Trophoblast cell (in vitro differentiated cells and primary cell): ENCODE results near the gene CYP51A1.
"Not testable (repeated sequence)": the region's sequence is repeated elsewhere in the genome, so short reads cannot be mapped to it uniquely, and the experiment has no call there.

Experiments
- DNase-seq, 2 donors: peaks; one replicate each; pipeline ENCODE4 v3.0.0-alpha.2; 2016
- H2AFZ ChIP-seq: 2 replicates; pipeline ENCODE4 v1.6.1; 2013; ENCODE audit warnings: low read length, moderate library complexity, mild to moderate bottlenecking; ENCODE audit not compliant: insufficient read depth, poor library complexity
- H2AK5ac ChIP-seq: 2 replicates; pipeline ENCODE4 v1.6.1; 2013; ENCODE audit warnings: mild to moderate bottlenecking, low read length
- H2BK120ac ChIP-seq: 2 replicates; pipeline ENCODE4 v1.6.1; 2013; ENCODE audit warnings: low read length, mild to moderate bottlenecking, moderate library complexity; ENCODE audit not compliant: insufficient read depth, poor library complexity
- H2BK12ac ChIP-seq: 2 replicates; pipeline ENCODE4 v1.6.1; 2013; ENCODE audit warnings: mild to moderate bottlenecking, low read length, moderate library complexity
- H2BK5ac ChIP-seq: 2 replicates; pipeline ENCODE4 v1.6.1; 2013; ENCODE audit warnings: low read length, low read depth, moderate library complexity, mild to moderate bottlenecking; ENCODE audit not compliant: poor library complexity
- H3K14ac ChIP-seq: 2 replicates; pipeline ENCODE4 v1.6.1; 2013; ENCODE audit warnings: mild to moderate bottlenecking, low read length
- H3K18ac ChIP-seq: 2 replicates; pipeline ENCODE4 v1.6.1; 2013; ENCODE audit warnings: mild to moderate bottlenecking, low read length
- H3K23ac ChIP-seq: 2 replicates; pipeline ENCODE4 v1.6.1; 2013; ENCODE audit warnings: low read length
- H3K27ac ChIP-seq: 2 replicates; pipeline ENCODE4 v1.5.1; 2013; ENCODE audit warnings: low read depth, mild to moderate bottlenecking, inconsistent platforms, low read length, moderate library complexity
- H3K27me3 ChIP-seq: 2 replicates; pipeline ENCODE4 v1.6.1; 2013; ENCODE audit warnings: inconsistent platforms, mild to moderate bottlenecking, low read length, moderate library complexity; ENCODE audit not compliant: insufficient read depth
- H3K36me3 ChIP-seq, 2 experiments: 1 replicate in 1 of 2; 2 replicates in 1 of 2; pipeline ENCODE4 v1.6.1; 2013; ENCODE audit warnings: low read length in 2 of 2, mild to moderate bottlenecking in 2 of 2, moderate library complexity in 1 of 2; ENCODE audit not compliant: insufficient read depth in 2 of 2, control insufficient read depth in 1 of 2
- H3K4ac ChIP-seq: 2 replicates; pipeline ENCODE4 v1.6.1; 2013; ENCODE audit warnings: low read depth, mild to moderate bottlenecking, low read length, moderate library complexity
- H3K4me1 ChIP-seq, 2 experiments: 1 replicate in 1 of 2; 2 replicates in 1 of 2; pipeline ENCODE4 v1.6.1; 2013; ENCODE audit warnings: low read length in 2 of 2, mild to moderate bottlenecking in 2 of 2, moderate library complexity in 1 of 2; ENCODE audit not compliant: insufficient read depth in 2 of 2, control insufficient read depth in 1 of 2
- H3K4me2 ChIP-seq: 2 replicates; pipeline ENCODE4 v1.6.1; 2013; ENCODE audit warnings: inconsistent platforms, mild to moderate bottlenecking, low read length, moderate library complexity
- H3K4me3 ChIP-seq: 2 replicates; pipeline ENCODE4 v1.5.1; 2013; ENCODE audit warnings: mild to moderate bottlenecking, low read depth, low read length, inconsistent platforms
- H3K79me1 ChIP-seq: one replicate; pipeline ENCODE4 v1.6.1; 2013; ENCODE audit warnings: low read length
- H3K79me2 ChIP-seq: 2 replicates; pipeline ENCODE4 v1.6.1; 2013; ENCODE audit warnings: low read length, mild to moderate bottlenecking; ENCODE audit not compliant: control insufficient read depth, insufficient read depth, poor library complexity
- H3K9ac ChIP-seq: 2 replicates; pipeline ENCODE4 v1.6.1; 2013; ENCODE audit warnings: mild to moderate bottlenecking, low read length
- H3K9me3 ChIP-seq: 2 replicates; pipeline ENCODE4 v1.6.1; 2013; ENCODE audit warnings: low read depth, mild to moderate bottlenecking, control low read depth, inconsistent platforms, low read length; ENCODE audit not compliant: insufficient read depth
- H4K12ac ChIP-seq: 2 replicates; pipeline ENCODE4 v1.6.1; 2013; ENCODE audit warnings: low read depth, mild to moderate bottlenecking, low read length, moderate library complexity
- H4K8ac ChIP-seq: 2 replicates; pipeline ENCODE4 v1.6.1; 2013; ENCODE audit warnings: low read depth, mild to moderate bottlenecking, low read length, moderate library complexity
- H4K91ac ChIP-seq: one replicate; pipeline ENCODE4 v1.6.1; 2013; ENCODE audit warnings: low read depth, mild to moderate bottlenecking, low read length, moderate library complexity
- WGBS: extraction: QIAGEN DNeasy Blood & Tissue Kit; methylation state at CpG from one replicate; pipeline ENCODE4 v1.1.7; 2013; ENCODE audit warnings: missing lambda C conversion rate; ENCODE audit not compliant: insufficient read length, insufficient coverage; ENCODE audit errors: extremely low coverage; 5-methylcytosine and 5-hydroxymethylcytosine counted together

Gene CYP51A1

GRCh38 chr7:92092210-92092609 lies 42.1 kb downstream of the CYP51A1 start:
- no peak overlapping the region for H3K9ac ChIP-seq
- no peak overlapping the region for H3K4me2 ChIP-seq
- H3K79me2 ChIP-seq: no peaks in the 10 kb centered on the region
- H2BK5ac ChIP-seq: no peak overlapping the region
- H2AFZ ChIP-seq: no peak overlapping the region
- H2AK5ac ChIP-seq: no peak overlapping the region
- H3K4me1 ChIP-seq: no peaks in the 10 kb centered on the region
- no peak overlapping the region for H3K27ac ChIP-seq
- H3K27me3 ChIP-seq: no peaks in the 10 kb centered on the region
- no peak overlapping the region for H3K14ac ChIP-seq
- DNase-seq: no peak
- H3K4me3 ChIP-seq: no peak overlapping the region
- no peak overlapping the region for H4K91ac ChIP-seq
- H3K4ac ChIP-seq: no peak overlapping the region
- no peak overlapping the region for H3K18ac ChIP-seq
- peaks cover 6 to 9% of the 10 kb centered on the region in 2 experiments for H3K36me3 ChIP-seq
- no peaks in the 10 kb centered on the region for H3K79me1 ChIP-seq
- no peak overlapping the region for H3K23ac ChIP-seq
- H2BK12ac ChIP-seq: no peak overlapping the region
- H3K9me3 ChIP-seq: no peaks in the 10 kb centered on the region
- WGBS: no CpG with 5 or more reads among the region's 1 CpG
- no peak overlapping the region for H2BK120ac ChIP-seq
- no peak overlapping the region for H4K12ac ChIP-seq
- no peak overlapping the region for H4K8ac ChIP-seq

GRCh38 chr7:92088266-92088665 lies 46.0 kb downstream of the CYP51A1 start:
- Histone ChIP-seq H3K18ac (no peak overlapping the region), H3K9ac (no peak overlapping the region), H2BK120ac (no peak overlapping the region), H3K9me3 (no peaks in the 10 kb centered on the region), H3K4me2 (no peak overlapping the region), H3K4me3 (no peak overlapping the region), H3K4me1 (no peaks in the 10 kb centered on the region), H3K79me2 (no peaks in the 10 kb centered on the region), H3K27me3 (no peaks in the 10 kb centered on the region), H4K12ac (no peak overlapping the region), H3K36me3 (peaks cover 7 to 10% of the 10 kb centered on the region in 2 experiments), H3K27ac (no peak overlapping the region), H2BK5ac (no peak overlapping the region), H4K8ac (no peak overlapping the region), H2AK5ac (no peak overlapping the region), H2BK12ac (no peak overlapping the region), H4K91ac (no peak overlapping the region), H3K23ac (no peak overlapping the region), H3K4ac (no peak overlapping the region), H2AFZ (no peak overlapping the region), H3K14ac (no peak overlapping the region), H3K79me1 (no peaks in the 10 kb centered on the region)
- DNase-seq: no peak
- WGBS: no CpG with 5 or more reads among the region's 1 CpG

GRCh38 chr7:92083922-92084321 lies 50.4 kb downstream of the CYP51A1 start:
- WGBS: no CpG with 5 or more reads among the region's 6 CpGs
- not testable (repeated sequence) for H4K8ac ChIP-seq, H2BK5ac ChIP-seq, H3K27me3 ChIP-seq, H3K79me2 ChIP-seq, H3K18ac ChIP-seq, H3K4ac ChIP-seq, H3K4me2 ChIP-seq, H3K14ac ChIP-seq, H2BK12ac ChIP-seq, H3K4me3 ChIP-seq, H3K23ac ChIP-seq, H2AK5ac ChIP-seq, H3K79me1 ChIP-seq, H2BK120ac ChIP-seq, H4K91ac ChIP-seq, H2AFZ ChIP-seq, H3K4me1 ChIP-seq, H3K9me3 ChIP-seq, H3K36me3 ChIP-seq, H3K27ac ChIP-seq, DNase-seq, H4K12ac ChIP-seq, H3K9ac ChIP-seq

GRCh38 chr7:92076509-92076908 lies 57.8 kb downstream of the CYP51A1 start:
- no peak overlapping the region for H3K9ac ChIP-seq
- no peak overlapping the region for H2BK5ac ChIP-seq
- H3K27ac ChIP-seq: no peak overlapping the region
- no peak overlapping the region for H4K12ac ChIP-seq
- no peak overlapping the region for H3K4me2 ChIP-seq
- peaks cover 4% of the 10 kb centered on the region in 2 experiments for H3K36me3 ChIP-seq
- no peaks in the 10 kb centered on the region for H3K27me3 ChIP-seq
- no peak overlapping the region for H4K91ac ChIP-seq
- H3K4me3 ChIP-seq: no peak overlapping the region
- no peaks in the 10 kb centered on the region for H3K9me3 ChIP-seq
- H3K79me1 ChIP-seq: peaks cover 2% of the 10 kb centered on the region
- WGBS: no CpG with 5 or more reads among the region's 1 CpG
- H3K4ac ChIP-seq: no peak overlapping the region
- no peak overlapping the region for H4K8ac ChIP-seq
- H2AFZ ChIP-seq: no peak overlapping the region
- no peak overlapping the region for H3K18ac ChIP-seq
- H3K23ac ChIP-seq: no peak overlapping the region
- H2BK12ac ChIP-seq: no peak overlapping the region
- H2BK120ac ChIP-seq: no peak overlapping the region
- peak; percentile 5 to 59 for DNase-seq
- H3K14ac ChIP-seq: no peak overlapping the region
- H3K79me2 ChIP-seq: no peaks in the 10 kb centered on the region
- no peaks in the 10 kb centered on the region for H3K4me1 ChIP-seq
- H2AK5ac ChIP-seq: no peak overlapping the region
